ENCODE data around the gene FOXP1. TPM values are rescaled to one million over a fixed set of nuclear protein-coding genes. Genes with fewer than 3 reads are reported as not detected.

The FOXP1 gene
- total and polyA plus RNA-seq, 2 donors from 2014 or later: 6.7 to 87.2 TPM

DNA sequence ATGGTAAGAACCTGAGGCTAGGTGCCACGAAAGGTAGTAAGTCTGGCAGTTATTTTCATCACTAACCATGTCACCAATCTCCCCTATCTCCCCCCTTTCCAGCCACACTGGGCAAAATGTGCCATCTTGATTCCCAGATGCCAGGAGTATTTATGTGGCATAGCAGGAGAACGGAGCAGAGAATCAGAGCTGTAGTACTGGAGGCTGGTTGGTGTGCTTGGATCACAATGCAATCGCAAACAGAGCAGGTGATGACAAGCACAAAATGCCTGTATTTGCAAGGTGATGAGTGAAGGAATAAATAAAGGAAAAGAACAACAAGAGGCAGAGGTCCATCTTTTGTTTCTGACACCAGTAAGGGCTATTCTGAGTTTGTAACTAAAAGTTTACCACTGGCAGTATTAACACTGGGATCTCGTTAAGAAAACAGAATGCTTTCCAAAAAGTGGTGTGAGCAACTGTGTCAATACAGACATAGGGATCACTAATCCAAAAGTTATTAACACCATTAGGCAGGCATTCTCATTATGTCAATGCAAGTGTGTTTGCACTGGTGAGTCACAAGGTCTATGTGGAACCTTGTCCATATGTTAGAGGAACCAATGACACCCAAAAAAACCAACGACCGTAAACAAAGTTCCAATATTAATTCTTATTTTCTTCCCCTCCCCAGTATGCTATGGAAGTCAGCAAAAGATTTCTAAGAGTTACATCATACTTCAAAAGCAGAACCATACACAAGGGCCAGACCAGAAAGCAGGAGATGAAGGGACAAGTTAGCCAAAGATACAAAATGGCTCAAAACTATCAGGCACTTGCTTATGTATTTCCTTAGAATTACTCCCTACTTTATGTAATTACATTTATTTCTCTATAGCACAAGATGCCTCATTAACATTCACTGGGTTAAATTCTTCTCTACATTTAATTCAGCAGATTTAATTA is 556.6 kb downstream of the FOXP1 start:
- intact Hi-C loops (cut with DNase I): no loop called here
- H3K27ac ChIP-seq (ENCODE audit: low read depth in 2 of 2, low read length in 2 of 2): no peak overlapping the region
- H3K4me1 ChIP-seq (ENCODE audit: control insufficient read depth in 2 of 3, insufficient read depth in 2 of 3, low read depth in 1 of 3, low read length in 3 of 3): peaks cover 0 to 5% (median 0%) of the 10 kb centered on the region in 3 donors
- no peaks in the 10 kb centered on the region for H3K9me3 ChIP-seq (ENCODE audit: control insufficient read depth in 2 of 3, insufficient read depth in 1 of 3, low read length in 3 of 3)
- TF ChIP-seq, protein P1, sequence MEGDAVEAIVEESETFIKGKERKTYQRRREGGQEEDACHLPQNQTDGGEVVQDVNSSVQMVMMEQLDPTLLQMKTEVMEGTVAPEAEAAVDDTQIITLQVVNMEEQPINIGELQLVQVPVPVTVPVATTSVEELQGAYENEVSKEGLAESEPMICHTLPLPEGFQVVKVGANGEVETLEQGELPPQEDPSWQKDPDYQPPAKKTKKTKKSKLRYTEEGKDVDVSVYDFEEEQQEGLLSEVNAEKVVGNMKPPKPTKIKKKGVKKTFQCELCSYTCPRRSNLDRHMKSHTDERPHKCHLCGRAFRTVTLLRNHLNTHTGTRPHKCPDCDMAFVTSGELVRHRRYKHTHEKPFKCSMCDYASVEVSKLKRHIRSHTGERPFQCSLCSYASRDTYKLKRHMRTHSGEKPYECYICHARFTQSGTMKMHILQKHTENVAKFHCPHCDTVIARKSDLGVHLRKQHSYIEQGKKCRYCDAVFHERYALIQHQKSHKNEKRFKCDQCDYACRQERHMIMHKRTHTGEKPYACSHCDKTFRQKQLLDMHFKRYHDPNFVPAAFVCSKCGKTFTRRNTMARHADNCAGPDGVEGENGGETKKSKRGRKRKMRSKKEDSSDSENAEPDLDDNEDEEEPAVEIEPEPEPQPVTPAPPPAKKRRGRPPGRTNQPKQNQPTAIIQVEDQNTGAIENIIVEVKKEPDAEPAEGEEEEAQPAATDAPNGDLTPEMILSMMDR (IDR thresholded peaks at IDR 0.05; ENCODE audit: borderline replicate concordance, extremely low read depth, insufficient read depth): no peak
- DNase-seq: no peak
- FAIRE-seq: no peak
- no peaks in the 10 kb centered on the region for H3K36me3 ChIP-seq (ENCODE audit: control insufficient read depth in 2 of 3, insufficient read depth in 3 of 3, low read length in 3 of 3)
- H3K9ac ChIP-seq (ENCODE audit: low read length in 3 of 3): no peak overlapping the region
- no peak overlapping the region for H3K4me3 ChIP-seq (ENCODE audit: low read length in 3 of 3)
- no peaks in the 10 kb centered on the region for H3K27me3 ChIP-seq (ENCODE audit: control insufficient read depth, insufficient read depth, low read length)

DNA sequence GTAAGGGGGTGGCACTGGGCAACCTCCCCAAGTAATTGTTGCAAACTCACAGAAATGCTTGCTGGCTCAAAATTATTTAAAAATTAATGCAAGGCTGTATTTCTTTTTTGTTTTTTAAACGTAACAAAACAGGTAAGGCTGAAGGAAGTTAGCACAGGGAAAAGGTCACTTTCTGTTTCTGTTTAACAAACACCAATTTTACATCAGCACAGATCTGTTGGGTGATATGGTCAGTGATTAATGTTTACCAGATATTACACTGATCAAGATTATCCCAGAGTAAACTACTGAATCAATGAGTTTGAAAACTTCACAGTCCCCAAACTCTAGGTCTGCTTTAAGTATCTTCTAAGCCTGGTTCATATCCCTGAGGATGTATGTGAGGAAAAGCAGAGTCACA is 558.0 kb downstream of the FOXP1 start:
- intact Hi-C loops (cut with DNase I): no loop called here
- FAIRE-seq (no peak), DNase-seq (no peak)
- Histone ChIP-seq H3K9ac (ENCODE audit: low read length in 3 of 3) (no peak overlapping the region), H3K4me1 (ENCODE audit: control insufficient read depth in 2 of 3, insufficient read depth in 2 of 3, low read depth in 1 of 3, low read length in 3 of 3) (peaks cover 0 to 3% (median 0%) of the 10 kb centered on the region in 3 donors), H3K4me3 (ENCODE audit: low read length in 3 of 3) (peak overlapping the region in 2 of 3 donors; percentile 8 to 11), H3K27ac (ENCODE audit: low read depth in 2 of 2, low read length in 2 of 2) (peak overlapping the region; percentile 2 to 26), H3K9me3 (ENCODE audit: control insufficient read depth in 2 of 3, insufficient read depth in 1 of 3, low read length in 3 of 3) (no peaks in the 10 kb centered on the region), H3K27me3 (ENCODE audit: control insufficient read depth, insufficient read depth, low read length) (no peaks in the 10 kb centered on the region), H3K36me3 (ENCODE audit: control insufficient read depth in 2 of 3, insufficient read depth in 3 of 3, low read length in 3 of 3) (no peaks in the 10 kb centered on the region)
- TF ChIP-seq, protein P1 (IDR thresholded peaks at IDR 0.05; ENCODE audit: borderline replicate concordance, extremely low read depth, insufficient read depth): no peak

DNA sequence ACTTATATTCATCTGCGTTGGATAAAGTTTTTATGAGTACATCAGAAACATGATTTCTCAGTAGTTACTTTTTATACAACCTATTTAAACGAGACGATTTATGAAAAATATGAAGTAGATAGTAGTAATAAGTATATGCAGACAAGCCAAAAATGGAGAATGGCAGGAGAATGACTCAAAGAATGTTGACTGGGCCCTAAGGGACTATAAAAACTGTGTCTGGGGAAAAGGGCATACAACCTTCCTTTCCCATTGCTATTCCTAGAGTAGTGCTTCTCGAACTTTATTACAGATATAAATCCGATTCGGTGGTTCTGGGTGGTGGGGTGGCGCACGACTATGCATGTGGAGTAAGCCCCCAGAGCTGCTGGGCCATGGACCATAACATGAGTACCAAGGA is 558.5 kb downstream of the FOXP1 start:
- H3K27ac ChIP-seq (ENCODE audit: low read depth in 2 of 2, low read length in 2 of 2): peak overlapping the region; percentile 2 to 9
- no peak for FAIRE-seq
- TF ChIP-seq, protein P1 (IDR thresholded peaks at IDR 0.05; ENCODE audit: borderline replicate concordance, extremely low read depth, insufficient read depth): no peak

More for the DNA sequence above, 558.5 kb downstream of the FOXP1 start:
- Histone ChIP-seq H3K4me3 (ENCODE audit: low read length in 3 of 3) (peak overlapping the region in 1 of 3 donors; percentile 11), H3K9me3 (ENCODE audit: control insufficient read depth in 2 of 3, insufficient read depth in 1 of 3, low read length in 3 of 3) (no peaks in the 10 kb centered on the region), H3K4me1 (ENCODE audit: control insufficient read depth in 2 of 3, insufficient read depth in 2 of 3, low read depth in 1 of 3, low read length in 3 of 3) (peaks cover 0 to 3% (median 0%) of the 10 kb centered on the region in 3 donors), H3K27me3 (ENCODE audit: control insufficient read depth, insufficient read depth, low read length) (no peaks in the 10 kb centered on the region), H3K9ac (ENCODE audit: low read length in 3 of 3) (no peak overlapping the region), H3K36me3 (ENCODE audit: control insufficient read depth in 2 of 3, insufficient read depth in 3 of 3, low read length in 3 of 3) (no peaks in the 10 kb centered on the region)
- intact Hi-C loops (cut with DNase I): no loop called here
- DNase-seq: no peak
